Natural killer cell (primary cell): ENCODE data around the gene STARD6. TPM values are rescaled to one million over a fixed set of nuclear protein-coding genes. Genes with fewer than 3 reads are reported as not detected.
"Not testable (repeated sequence)": the region's sequence is repeated elsewhere in the genome, so short reads cannot be mapped to it uniquely, and the experiment has no call there.

Experiments
- ATAC-seq, 3 donors: fragments of 150-1000 bp in 2 of 3; fragments of 200-7000 bp in 1 of 3; cut with Tn5 transposase; 1 replicate in 1 of 3; 2 replicates in 2 of 3; pipeline ENCODE4 v1.10.0; 2021; ENCODE audit warnings: mild to moderate bottlenecking in 2 of 3, moderate library complexity in 2 of 3
- DNase-seq, 2 donors: peaks; one replicate each; pipeline versions ENCODE4 v3.0.0 to v3.0.0-alpha.2; 2013 to 2021; ENCODE audit warnings: mixed read lengths in 1 of 2
- H3K27ac ChIP-seq: one replicate; pipeline ENCODE4 v1.5.1; 2013; ENCODE audit warnings: mild to moderate bottlenecking, low read length
- H3K27me3 ChIP-seq: one replicate; pipeline ENCODE4 v1.6.1; 2013; ENCODE audit warnings: low read length; ENCODE audit not compliant: control insufficient read depth, insufficient read depth
- H3K36me3 ChIP-seq: one replicate; pipeline ENCODE4 v1.6.1; 2013; ENCODE audit warnings: low read length; ENCODE audit not compliant: control insufficient read depth, insufficient read depth
- H3K4me1 ChIP-seq: one replicate; pipeline ENCODE4 v1.6.1; 2013; ENCODE audit warnings: low read length; ENCODE audit not compliant: control insufficient read depth, insufficient read depth
- H3K4me3 ChIP-seq: one replicate; pipeline ENCODE4 v1.5.1; 2013; ENCODE audit warnings: low read length
- H3K9me3 ChIP-seq: one replicate; pipeline ENCODE4 v1.6.1; 2013; ENCODE audit warnings: low read length; ENCODE audit not compliant: control insufficient read depth, insufficient read depth
- H3K27ac Mint-ChIP-seq, 2 donors: one replicate each; pipeline ENCODE4 v1.8.0; 2022; ENCODE audit warnings: mild to moderate bottlenecking in 2 of 2, mixed read lengths in 2 of 2, moderate library complexity in 1 of 2
- H3K27me3 Mint-ChIP-seq, 2 donors: one replicate each; pipeline ENCODE4 v1.8.0; 2022; ENCODE audit warnings: low read depth in 2 of 2, mixed read lengths in 2 of 2
- H3K36me3 Mint-ChIP-seq: one replicate; pipeline ENCODE4 v1.8.0; 2022; ENCODE audit warnings: mixed read lengths
- H3K4me1 Mint-ChIP-seq, 2 donors: one replicate each; pipeline ENCODE4 v1.8.0; 2022; ENCODE audit warnings: mixed read lengths in 2 of 2
- H3K4me3 Mint-ChIP-seq: one replicate; pipeline ENCODE4 v1.8.0; 2022; ENCODE audit warnings: mild to moderate bottlenecking, moderate library complexity, mixed read lengths
- H3K9me3 Mint-ChIP-seq, 2 donors: one replicate each; pipeline ENCODE4 v1.8.0; 2022; ENCODE audit warnings: mixed read lengths in 2 of 2
- CTCF ChIP-seq: fragments of 200-600 bp; IDR thresholded peaks from one replicate; pipeline ENCODE4 v1.8.0; 2022; ENCODE audit warnings: antibody characterized with exemption
- WGBS: methylation state at CpG from one replicate; pipeline ENCODE4 v1.1.7; 2013; ENCODE audit warnings: missing lambda C conversion rate; ENCODE audit not compliant: insufficient coverage; 5-methylcytosine and 5-hydroxymethylcytosine counted together
- intact Hi-C: fragments of 100-400 bp; cut with micrococcal nuclease; formaldehyde crosslinking; loops from one replicate; pipeline ENCODE4 v1.14.2; 2022
- total RNA-seq, 4 donors: library from RNA; stranded (reverse); fragments of 120-200 nt in 1 of 4; gene quantifications; one replicate each; pipeline versions ENCODE4 v1.2.3 to v1.2.4, GENCODE V29; 2013 to 2022

Gene STARD6
- total RNA-seq, 3 donors from 2014 or later (not counting 1 experiment from before 2014, with no cell fraction given) = not detected

DNA sequence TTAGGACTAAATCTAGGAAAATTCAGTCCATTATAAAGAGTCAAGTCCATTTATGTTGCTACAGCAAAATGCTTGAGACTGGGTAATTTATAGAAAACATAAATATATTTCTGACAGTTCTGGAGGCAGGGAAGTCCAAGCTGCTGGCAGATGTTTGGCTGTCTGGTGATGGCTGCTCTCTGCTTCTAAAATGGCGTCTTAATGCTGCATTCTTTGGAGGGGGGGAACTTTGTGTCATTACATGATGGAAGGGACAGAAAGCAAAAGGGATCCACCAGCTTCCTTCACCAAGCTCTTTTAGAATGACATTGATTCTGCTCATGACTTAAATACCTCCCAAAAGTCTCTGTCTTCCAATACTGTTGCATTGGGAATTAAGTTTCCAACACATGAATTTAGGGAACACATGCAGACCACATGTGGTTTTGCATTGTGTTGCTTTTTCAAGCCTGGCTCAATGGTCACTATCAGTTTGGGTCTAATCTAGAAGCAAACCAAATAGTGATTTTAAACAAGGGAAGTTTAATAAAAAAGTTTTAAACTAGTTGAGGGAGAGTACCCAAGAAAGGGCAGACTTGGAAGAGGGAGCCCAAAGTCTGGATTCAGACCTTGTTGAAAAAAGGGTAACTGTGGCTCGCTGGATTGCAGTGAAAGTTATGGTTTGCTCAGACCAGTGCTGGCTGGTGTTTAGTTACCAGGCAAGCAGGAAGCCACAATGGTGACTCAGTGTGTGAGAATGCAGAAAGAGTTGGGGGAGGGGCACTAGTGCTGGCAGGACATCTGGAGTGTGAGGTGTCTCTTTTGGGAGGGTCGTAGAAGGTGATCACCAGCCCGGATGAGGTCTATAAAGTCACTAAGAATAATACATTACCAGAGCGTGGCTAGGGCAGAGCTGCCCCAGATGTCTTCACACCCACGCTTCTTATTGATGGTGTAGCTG, 30.8 kb upstream of the STARD6 start:
- Mint-ChIP-seq H3K36me3 (no peaks in the 10 kb centered on the region), H3K27ac (peak overlapping the region in 1 of 2 donors; percentile 68), H3K4me1 (peaks cover 13% of the 10 kb centered on the region in 2 donors), H3K9me3 (no peaks in the 10 kb centered on the region), H3K27me3 (no peaks in the 10 kb centered on the region), H3K4me3 (peak overlapping the region; percentile 14)
- ATAC-seq (peak; percentile 76 to 88 (median 86)), DNase-seq (peak in 1 of 2 donors; percentile 4)
- H3K27ac ChIP-seq = no peak overlapping the region
- no peaks in the 10 kb centered on the region for H3K9me3 ChIP-seq
- H3K27me3 ChIP-seq = no peaks in the 10 kb centered on the region
- peaks cover 5% of the 10 kb centered on the region for H3K4me1 ChIP-seq
- no peaks in the 10 kb centered on the region for H3K36me3 ChIP-seq
- WGBS = 63% methylated on average over 5 of the region's 6 CpGs
- intact Hi-C loops = no loop called here
- H3K4me3 ChIP-seq = no peak overlapping the region
- no peak for TF ChIP-seq CTCF

- Mint-ChIP-seq H3K9me3 (no peaks in the 10 kb centered on the region), H3K4me3 (no peak overlapping the region), H3K27me3 (no peaks in the 10 kb centered on the region), H3K4me1 (peaks cover 13% of the 10 kb centered on the region in 2 donors), H3K36me3 (no peaks in the 10 kb centered on the region), H3K27ac (no peak overlapping the region)
- 93% methylated on average over 3 of the region's 3 CpGs for WGBS
- Histone ChIP-seq H3K27ac (no peak overlapping the region), H3K36me3 (no peaks in the 10 kb centered on the region), H3K9me3 (no peaks in the 10 kb centered on the region), H3K27me3 (no peaks in the 10 kb centered on the region), H3K4me1 (peaks cover 5% of the 10 kb centered on the region), H3K4me3 (no peak overlapping the region)
- intact Hi-C loops = no loop called here
- ATAC-seq (no peak), DNase-seq (no peak)
- TF ChIP-seq CTCF = no peak
These were observed 30.0 kb upstream of the STARD6 start for GRCh38 chr18:54387631-54388030.

DNA sequence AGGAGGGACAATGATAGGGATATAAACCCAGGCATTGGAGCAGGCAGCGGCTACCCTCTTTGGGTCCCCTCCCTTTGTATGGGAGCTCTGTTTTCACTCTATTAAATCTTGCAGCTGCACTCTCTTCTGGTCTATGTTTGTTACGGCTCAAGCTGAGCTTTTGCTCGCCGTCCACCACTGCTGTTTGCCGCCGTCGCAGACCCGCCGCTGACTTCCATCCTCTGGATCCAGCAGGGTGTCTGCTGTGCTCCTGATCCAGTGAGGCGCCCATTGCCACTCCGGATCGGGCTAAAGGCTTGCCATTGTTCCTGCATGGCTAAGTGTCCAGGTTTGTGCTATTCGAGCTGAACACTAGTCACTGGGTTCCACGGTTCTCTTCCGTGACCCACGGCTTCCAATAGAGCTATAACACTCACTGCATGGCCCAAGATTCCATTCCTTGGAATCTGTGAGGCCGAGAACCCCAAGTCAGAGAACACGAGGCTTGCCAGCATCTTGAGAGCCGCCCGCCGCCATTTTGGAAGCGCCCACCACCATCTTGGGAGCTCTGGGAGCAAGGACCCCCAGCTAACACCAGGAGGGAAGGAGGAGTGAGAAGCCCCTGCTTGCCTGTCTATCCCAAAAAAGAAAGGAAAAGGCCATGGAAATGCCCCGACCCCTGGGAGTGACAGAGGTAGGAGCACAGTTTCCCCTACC, 29.3 kb upstream of the STARD6 start:
- H3K4me1 ChIP-seq, H3K36me3 ChIP-seq, H3K4me3 ChIP-seq, H3K36me3 Mint-ChIP-seq, ATAC-seq, H3K27ac Mint-ChIP-seq, H3K27me3 ChIP-seq, intact Hi-C loops, DNase-seq, H3K27me3 Mint-ChIP-seq, H3K27ac ChIP-seq, H3K9me3 ChIP-seq, H3K4me3 Mint-ChIP-seq, H3K9me3 Mint-ChIP-seq: not testable (repeated sequence)
- 93% methylated on average over 23 of the region's 23 CpGs for WGBS
- H3K4me1 Mint-ChIP-seq = peaks cover 13% of the 10 kb centered on the region in 2 donors

DNA sequence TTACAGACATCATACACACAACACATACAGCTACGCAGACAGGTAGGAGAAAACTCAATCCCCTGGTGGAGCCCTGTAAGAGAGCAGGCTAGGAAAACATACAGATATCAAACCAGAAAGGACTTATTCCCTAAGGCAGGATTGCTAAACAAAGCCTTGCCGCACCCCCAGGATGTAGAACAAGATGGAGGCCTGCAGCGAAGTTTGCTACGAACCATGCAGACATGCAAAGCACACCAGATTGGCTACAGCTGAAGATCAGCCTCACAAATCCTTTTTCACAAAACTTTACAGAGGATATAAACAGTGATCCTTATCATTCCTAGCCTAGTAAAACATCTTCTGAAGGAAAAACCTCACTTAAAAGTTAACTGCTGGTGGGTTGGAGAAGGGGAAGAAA, 28.4 kb upstream of the STARD6 start:
- Histone ChIP-seq H3K36me3 (no peaks in the 10 kb centered on the region), H3K27me3 (no peaks in the 10 kb centered on the region), H3K27ac (no peak overlapping the region), H3K9me3 (no peaks in the 10 kb centered on the region), H3K4me3 (no peak overlapping the region), H3K4me1 (peaks cover 5% of the 10 kb centered on the region)
- no peak overlapping the region for H3K27ac Mint-ChIP-seq
- no peaks in the 10 kb centered on the region for H3K9me3 Mint-ChIP-seq
- intact Hi-C loops = no loop called here
- TF ChIP-seq CTCF = no peak
- ATAC-seq (no peak), DNase-seq (no peak)
- no peak overlapping the region for H3K4me3 Mint-ChIP-seq
- WGBS = 90% methylated on average over 4 of the region's 4 CpGs
- H3K27me3 Mint-ChIP-seq = no peaks in the 10 kb centered on the region
- H3K36me3 Mint-ChIP-seq = no peaks in the 10 kb centered on the region
- H3K4me1 Mint-ChIP-seq = peaks cover 13% of the 10 kb centered on the region in 2 donors
